Activated B cell treated with CpG ODN at 0.5 μM for 24 hours (primary cell): ENCODE measurements around the gene FBXW8. TPM values are rescaled to one million over a fixed set of nuclear protein-coding genes. Genes with fewer than 3 reads are reported as not detected.

Experiments
- ATAC-seq: fragments of 200-7000 bp; cut with Tn5 transposase; one replicate; pipeline ENCODE4 v1.10.0; 2021; ENCODE audit warnings: low read depth, mild to moderate bottlenecking, moderate library complexity
- CTCF ChIA-PET: fragments of 350-600 bp; sonication (Branson Sonifier 250); formaldehyde crosslinking; loops from one replicate; lab custom pipeline; 2021; ENCODE audit warnings: antibody characterized with exemption; lab: Charles Lee
- POLR2A ChIA-PET: fragments of 350-600 bp; sonication (Branson Sonifier 250); formaldehyde crosslinking; loops from one replicate; lab custom pipeline; 2021; ENCODE audit warnings: antibody characterized with exemption; lab: Charles Lee
- DNase-seq: peaks from one replicate; pipeline ENCODE4 v3.0.0; 2022
- H3K27ac Mint-ChIP-seq: one replicate; pipeline ENCODE4 v1.8.0; 2020; ENCODE audit warnings: mixed read lengths
- H3K27me3 Mint-ChIP-seq: one replicate; pipeline ENCODE4 v1.8.0; 2021; ENCODE audit warnings: mixed read lengths
- H3K36me3 Mint-ChIP-seq: one replicate; pipeline ENCODE4 v1.8.0; 2021; ENCODE audit warnings: low read depth, mixed read lengths
- H3K4me1 Mint-ChIP-seq: one replicate; pipeline ENCODE4 v1.8.0; 2021; ENCODE audit warnings: mixed read lengths
- H3K4me3 Mint-ChIP-seq: one replicate; pipeline ENCODE4 v1.8.0; 2020; ENCODE audit warnings: mild to moderate bottlenecking, mixed read lengths
- H3K9me3 Mint-ChIP-seq: one replicate; pipeline ENCODE4 v1.8.0; 2020; ENCODE audit warnings: mixed read lengths
- CTCF ChIP-seq: fragments of 200-600 bp; IDR thresholded peaks from one replicate; pipeline ENCODE4 v1.8.0; 2022; ENCODE audit warnings: antibody characterized with exemption, mild to moderate bottlenecking
- intact Hi-C: fragments of 100-400 bp; cut with micrococcal nuclease; formaldehyde crosslinking; loops from one replicate; pipeline ENCODE4 v1.15.1; 2024
- total RNA-seq: library from RNA; stranded (reverse); gene quantifications from 2 replicates; pipeline ENCODE4 v1.2.3, GENCODE V29; 2022

The FBXW8 gene
- total RNA-seq, 1 donor from 2014 or later, result 17.6 TPM

GRCh38 chr12:117072736-117073490 is 162.2 kb downstream of the FBXW8 start:
- intact Hi-C loops, result no loop called here
- TF ChIP-seq CTCF, result no peak
- POLR2A ChIA-PET, result no interaction called here
- no peak overlapping the region for H3K4me3 Mint-ChIP-seq
- CTCF ChIA-PET, result no interaction called here
- H3K27ac Mint-ChIP-seq, result no peak overlapping the region
- no peaks in the 10 kb centered on the region for H3K27me3 Mint-ChIP-seq
- H3K36me3 Mint-ChIP-seq, result no peaks in the 10 kb centered on the region
- ATAC-seq (no peak), DNase-seq (no peak)
- H3K9me3 Mint-ChIP-seq, result no peaks in the 10 kb centered on the region
- H3K4me1 Mint-ChIP-seq, result peaks cover 2% of the 10 kb centered on the region

- intact Hi-C loops, result no loop called here
- no peaks in the 10 kb centered on the region for H3K36me3 Mint-ChIP-seq
- DNase-seq, result no peak
- no peak for TF ChIP-seq CTCF
- no peak for ATAC-seq
- H3K4me1 Mint-ChIP-seq, result peaks cover 2% of the 10 kb centered on the region
- H3K27me3 Mint-ChIP-seq, result no peaks in the 10 kb centered on the region
- ChIA-PET CTCF (no interaction called here), POLR2A (no interaction called here)
- H3K27ac Mint-ChIP-seq, result no peak overlapping the region
- H3K4me3 Mint-ChIP-seq, result no peak overlapping the region
- no peaks in the 10 kb centered on the region for H3K9me3 Mint-ChIP-seq
Measured at GRCh38 chr12:117073611-117074010, 162.9 kb downstream of the FBXW8 start.

- Mint-ChIP-seq H3K4me3 (no peak overlapping the region), H3K27ac (no peak overlapping the region), H3K9me3 (no peaks in the 10 kb centered on the region), H3K36me3 (no peaks in the 10 kb centered on the region), H3K27me3 (no peaks in the 10 kb centered on the region), H3K4me1 (peaks cover 2% of the 10 kb centered on the region)
- DNase-seq (no peak), ATAC-seq (no peak)
- ChIA-PET CTCF (no interaction called here), POLR2A (no interaction called here)
- intact Hi-C loops, result no loop called here
- no peak for TF ChIP-seq CTCF
Measured at GRCh38 chr12:117076410-117077372, 165.9 kb downstream of the FBXW8 start.

- no peaks in the 10 kb centered on the region for H3K27me3 Mint-ChIP-seq
- no peak overlapping the region for H3K27ac Mint-ChIP-seq
- ATAC-seq (no peak), DNase-seq (no peak)
- intact Hi-C loops, result no loop called here
- ChIA-PET POLR2A (no interaction called here), CTCF (no interaction called here)
- no peak overlapping the region for H3K4me3 Mint-ChIP-seq
- H3K36me3 Mint-ChIP-seq, result no peaks in the 10 kb centered on the region
- no peak for TF ChIP-seq CTCF
- H3K9me3 Mint-ChIP-seq, result no peaks in the 10 kb centered on the region
- H3K4me1 Mint-ChIP-seq, result peaks cover 7% of the 10 kb centered on the region
Measured at GRCh38 chr12:117079487-117079886, 168.7 kb downstream of the FBXW8 start.

GRCh38 chr12:117080661-117081144 is 170.0 kb downstream of the FBXW8 start:
- Mint-ChIP-seq H3K9me3 (no peaks in the 10 kb centered on the region), H3K27me3 (no peaks in the 10 kb centered on the region), H3K27ac (no peak overlapping the region), H3K4me3 (no peak overlapping the region), H3K36me3 (no peaks in the 10 kb centered on the region), H3K4me1 (peaks cover 7% of the 10 kb centered on the region)
- TF ChIP-seq CTCF, result no peak
- DNase-seq (no peak), ATAC-seq (no peak)
- intact Hi-C loops, result no loop called here
- POLR2A ChIA-PET, result no interaction called here
- CTCF ChIA-PET, result no interaction called here
